SK-N-MC (cell line): ENCODE data around the gene ADGRL3.
A peak's percentile ranks its signal among the peaks of the same experiment; 100 is the strongest.

Experiments
- DNase-seq: peaks from one replicate; pipeline ENCODE4 v3.0.0-alpha.2; 2011; ENCODE audit warnings: low read depth, low spot score
- H3K27ac ChIP-seq: fragments of 200-600 bp; sonication (generic); 2 replicates; pipeline ENCODE4 v1.5.1; 2016; ENCODE audit warnings: mixed run types
- H3K36me3 ChIP-seq: fragments of 200-600 bp; sonication (generic); 2 replicates; pipeline ENCODE4 v1.6.1; 2017; ENCODE audit warnings: antibody characterized with exemption, low read length, mixed read lengths; ENCODE audit not compliant: insufficient read depth
- H3K4me3 ChIP-seq: fragments of 200-600 bp; sonication (generic); 2 replicates; pipeline ENCODE4 v1.5.1; 2016
- H3K9ac ChIP-seq: fragments of 200-600 bp; sonication (generic); 2 replicates; pipeline ENCODE4 v1.8.0; 2017; ENCODE audit warnings: mixed run types, mixed read lengths; ENCODE audit not compliant: insufficient read length
- H3K9me3 ChIP-seq: fragments of 200-600 bp; sonication (generic); 2 replicates; pipeline ENCODE4 v1.6.1; 2017; ENCODE audit warnings: low read depth, mild to moderate bottlenecking, antibody characterized with exemption, low read length, moderate library complexity, mixed read lengths
- EZH2 ChIP-seq: fragments of 200-600 bp; sonication (generic); IDR thresholded peaks from one replicate; pipeline ENCODE4 v1.6.1; 2017; ENCODE audit warnings: antibody characterized with exemption
- FOXP2 ChIP-seq: optimal IDR thresholded peaks from 2 replicates; pipeline ENCODE3; 2011; ENCODE audit warnings: mild to moderate bottlenecking, moderate library complexity; ENCODE audit not compliant: insufficient read depth; ENCODE audit errors: extremely low read length, control extremely low read depth
- POLR2AphosphoS5 ChIP-seq: IDR thresholded peaks from 2 replicates; pipeline ENCODE4 v1.6.1; 2012; ENCODE audit warnings: mild to moderate bottlenecking, low read depth, low read length, borderline replicate concordance

ADGRL3 gene

DNA sequence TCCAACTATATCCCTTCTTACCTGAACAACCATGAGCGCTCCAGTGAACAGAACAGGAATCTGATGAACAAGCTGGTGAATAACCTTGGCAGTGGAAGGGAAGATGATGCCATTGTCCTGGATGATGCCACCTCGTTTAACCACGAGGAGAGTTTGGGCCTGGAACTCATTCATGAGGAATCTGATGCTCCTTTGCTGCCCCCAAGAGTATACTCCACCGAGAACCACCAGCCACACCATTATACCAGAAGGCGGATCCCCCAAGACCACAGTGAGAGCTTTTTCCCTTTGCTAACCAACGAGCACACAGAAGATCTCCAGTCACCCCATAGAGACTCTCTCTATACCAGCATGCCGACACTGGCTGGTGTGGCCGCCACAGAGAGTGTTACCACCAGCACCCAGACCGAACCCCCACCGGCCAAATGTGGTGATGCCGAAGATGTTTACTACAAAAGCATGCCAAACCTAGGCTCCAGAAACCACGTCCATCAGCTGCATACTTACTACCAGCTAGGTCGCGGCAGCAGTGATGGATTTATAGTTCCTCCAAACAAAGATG, 870.2 kb downstream of the ADGRL3 start:
- H3K9ac ChIP-seq, result no peak overlapping the region
- no peak for DNase-seq
- H3K4me3 ChIP-seq, result no peak overlapping the region

GRCh38 chr4:62075089-62075488, 875.0 kb downstream of the ADGRL3 start:
- no peak overlapping the region for H3K9ac ChIP-seq
- no peaks in the 10 kb centered on the region for H3K9me3 ChIP-seq
- no peaks in the 10 kb centered on the region for H3K36me3 ChIP-seq
- no peak overlapping the region for H3K4me3 ChIP-seq
- TF ChIP-seq FOXP2, result no peak
- no peak for TF ChIP-seq EZH2
- no peak for TF ChIP-seq POLR2AphosphoS5
- H3K27ac ChIP-seq, result no peak overlapping the region
- DNase-seq, result no peak

More for the DNA sequence above, 870.2 kb downstream of the ADGRL3 start:
- no peaks in the 10 kb centered on the region for H3K9me3 ChIP-seq
- TF ChIP-seq POLR2AphosphoS5 (no peak), FOXP2 (no peak), EZH2 (no peak)
- no peak overlapping the region for H3K27ac ChIP-seq
- no peaks in the 10 kb centered on the region for H3K36me3 ChIP-seq

GRCh38 chr4:62075521-62075920, 875.4 kb downstream of the ADGRL3 start:
- H3K9ac ChIP-seq, result no peak overlapping the region
- DNase-seq, result no peak
- no peak overlapping the region for H3K27ac ChIP-seq
- no peaks in the 10 kb centered on the region for H3K36me3 ChIP-seq
- TF ChIP-seq FOXP2, result no peak
- no peak for TF ChIP-seq POLR2AphosphoS5
- TF ChIP-seq EZH2, result no peak
- H3K4me3 ChIP-seq, result no peak overlapping the region
- H3K9me3 ChIP-seq, result no peaks in the 10 kb centered on the region

- no peak overlapping the region for H3K9ac ChIP-seq
- H3K4me3 ChIP-seq, result no peak overlapping the region
- TF ChIP-seq FOXP2, result no peak
- no peak for TF ChIP-seq POLR2AphosphoS5
- TF ChIP-seq EZH2, result no peak
- H3K27ac ChIP-seq, result no peak overlapping the region
- H3K36me3 ChIP-seq, result no peaks in the 10 kb centered on the region
- DNase-seq, result no peak
- H3K9me3 ChIP-seq, result no peaks in the 10 kb centered on the region
Measured at GRCh38 chr4:62077406-62077805, 877.3 kb downstream of the ADGRL3 start.

- H3K4me3 ChIP-seq, result no peak overlapping the region
- H3K27ac ChIP-seq, result no peak overlapping the region
- H3K36me3 ChIP-seq, result no peaks in the 10 kb centered on the region
- no peaks in the 10 kb centered on the region for H3K9me3 ChIP-seq
- H3K9ac ChIP-seq, result no peak overlapping the region
- DNase-seq, result no peak
- no peak for TF ChIP-seq POLR2AphosphoS5
- no peak for TF ChIP-seq FOXP2
- no peak for TF ChIP-seq EZH2
Measured at GRCh38 chr4:62080431-62080830, 880.3 kb downstream of the ADGRL3 start.

DNA sequence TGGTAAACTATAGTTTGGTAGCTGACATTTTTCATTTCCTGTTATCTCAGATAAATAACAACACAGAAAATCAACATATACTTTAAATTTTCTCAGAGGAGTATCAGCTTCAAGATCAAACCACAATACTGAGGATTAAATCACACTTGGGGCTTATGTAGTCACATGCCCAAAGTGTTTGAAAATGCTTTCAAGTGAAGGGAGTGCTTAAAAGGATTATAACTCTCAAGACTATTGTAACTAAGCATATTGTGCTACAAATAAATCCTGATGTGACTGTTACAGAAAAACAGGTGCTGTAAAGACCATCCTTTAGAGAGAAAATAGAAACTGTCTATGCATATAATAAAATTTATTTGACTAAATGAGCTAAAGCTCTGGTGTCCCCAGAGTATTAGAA, 887.6 kb downstream of the ADGRL3 start:
- no peak overlapping the region for H3K27ac ChIP-seq
- TF ChIP-seq POLR2AphosphoS5 (no peak), FOXP2 (no peak), EZH2 (no peak)
- no peak overlapping the region for H3K9ac ChIP-seq
- no peak for DNase-seq
- H3K9me3 ChIP-seq, result no peaks in the 10 kb centered on the region
- H3K4me3 ChIP-seq, result no peak overlapping the region
- no peaks in the 10 kb centered on the region for H3K36me3 ChIP-seq

DNA sequence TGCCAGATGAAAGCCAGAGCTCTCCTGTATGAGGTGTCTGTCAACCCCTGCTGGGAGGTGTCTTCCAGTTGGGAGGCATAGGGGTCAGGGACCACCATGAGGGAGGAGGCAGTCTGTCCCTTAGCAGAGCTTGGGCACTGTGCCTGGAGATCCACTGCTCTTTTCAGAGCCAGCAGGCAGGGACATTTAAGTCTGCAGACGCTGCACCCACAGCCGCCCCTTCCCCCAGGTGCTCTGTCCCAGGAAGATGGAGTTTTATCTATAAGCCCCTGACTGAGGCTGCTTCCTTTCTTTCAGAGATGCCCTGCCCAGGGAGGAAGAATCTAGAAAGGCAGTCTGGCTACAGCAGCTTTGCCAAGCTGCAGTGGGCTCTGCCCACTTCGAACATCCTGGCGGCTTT, 893.6 kb downstream of the ADGRL3 start:
- DNase-seq, result no peak
- no peak overlapping the region for H3K27ac ChIP-seq
- no peaks in the 10 kb centered on the region for H3K36me3 ChIP-seq
- H3K4me3 ChIP-seq, result no peak overlapping the region
- TF ChIP-seq POLR2AphosphoS5 (no peak), EZH2 (no peak), FOXP2 (no peak)
- no peaks in the 10 kb centered on the region for H3K9me3 ChIP-seq
- no peak overlapping the region for H3K9ac ChIP-seq

DNA sequence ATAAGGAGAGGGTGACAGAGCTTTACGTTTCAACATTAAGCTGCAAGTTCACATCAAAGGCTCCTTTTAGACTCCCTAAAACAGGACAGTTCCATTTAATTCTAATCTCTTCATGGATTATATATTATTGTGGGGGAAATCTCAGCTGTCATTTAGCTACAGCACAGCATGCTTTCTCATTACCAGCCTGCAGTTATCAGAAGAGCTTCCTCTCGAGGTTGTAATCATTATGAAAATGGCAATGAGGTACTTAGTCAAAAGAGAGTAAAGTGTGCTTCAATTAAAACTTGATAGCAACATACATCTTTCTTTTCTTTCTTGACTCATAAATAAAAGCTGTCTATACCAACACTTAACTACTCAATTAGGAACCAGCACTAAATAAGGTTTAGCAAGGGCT, 896.8 kb downstream of the ADGRL3 start:
- Histone ChIP-seq H3K4me3 (no peak overlapping the region), H3K27ac (no peak overlapping the region), H3K9me3 (no peaks in the 10 kb centered on the region), H3K36me3 (no peaks in the 10 kb centered on the region), H3K9ac (no peak overlapping the region)
- DNase-seq, result no peak
- TF ChIP-seq POLR2AphosphoS5 (no peak), FOXP2 (no peak), EZH2 (no peak)

- TF ChIP-seq POLR2AphosphoS5 (no peak), EZH2 (no peak), FOXP2 (no peak)
- Histone ChIP-seq H3K4me3 (peak overlapping the region; percentile 36; the same call in 1 of the 2 replicates), H3K9me3 (no peaks in the 10 kb centered on the region; the same call in 1 of the 2 replicates), H3K27ac (peak overlapping the region; percentile 78), H3K9ac (no peak overlapping the region), H3K36me3 (no peaks in the 10 kb centered on the region)
- no peak for DNase-seq
Measured at GRCh38 chr4:62115216-62115615, 915.1 kb downstream of the ADGRL3 start.
